ENCODE data around the gene FYN. TPM values are rescaled to one million over a fixed set of nuclear protein-coding genes. Genes with fewer than 3 reads are reported as not detected.

Gene FYN
- total RNA-seq, 2 donors from 2014 or later, result 11.3 to 21.5 TPM

DNA sequence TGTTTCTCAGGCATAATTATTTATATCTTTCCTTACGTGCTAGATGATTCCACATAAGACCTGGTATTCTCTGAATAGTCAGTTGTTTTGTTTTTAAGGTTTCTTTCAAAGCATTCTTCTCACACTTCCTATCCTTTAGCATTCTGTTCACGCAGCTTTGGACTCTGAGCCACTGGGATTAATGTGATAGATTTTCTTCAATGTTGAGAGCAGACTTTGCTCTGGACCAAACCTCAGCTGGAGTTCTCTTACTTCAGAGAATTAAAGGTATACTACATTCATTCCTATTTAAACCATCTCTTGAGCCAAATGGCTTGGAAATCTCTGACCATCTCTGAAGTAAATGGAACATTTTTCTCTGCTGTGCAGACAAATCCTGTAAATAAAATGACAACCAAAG, 196.9 kb downstream of the FYN start:
- no peak for DNase-seq
- peaks cover 15% of the 10 kb centered on the region for H3K4me1 ChIP-seq
- H3K9ac ChIP-seq (ENCODE audit: low read depth in 2 of 2, low read length in 2 of 2), result no peak overlapping the region
- no peaks in the 10 kb centered on the region for H3K36me3 ChIP-seq
- H3K9me3 ChIP-seq, result no peaks in the 10 kb centered on the region
- intact Hi-C loops (cut with DNase I), result no loop called here
- TF ChIP-seq, protein P1, sequence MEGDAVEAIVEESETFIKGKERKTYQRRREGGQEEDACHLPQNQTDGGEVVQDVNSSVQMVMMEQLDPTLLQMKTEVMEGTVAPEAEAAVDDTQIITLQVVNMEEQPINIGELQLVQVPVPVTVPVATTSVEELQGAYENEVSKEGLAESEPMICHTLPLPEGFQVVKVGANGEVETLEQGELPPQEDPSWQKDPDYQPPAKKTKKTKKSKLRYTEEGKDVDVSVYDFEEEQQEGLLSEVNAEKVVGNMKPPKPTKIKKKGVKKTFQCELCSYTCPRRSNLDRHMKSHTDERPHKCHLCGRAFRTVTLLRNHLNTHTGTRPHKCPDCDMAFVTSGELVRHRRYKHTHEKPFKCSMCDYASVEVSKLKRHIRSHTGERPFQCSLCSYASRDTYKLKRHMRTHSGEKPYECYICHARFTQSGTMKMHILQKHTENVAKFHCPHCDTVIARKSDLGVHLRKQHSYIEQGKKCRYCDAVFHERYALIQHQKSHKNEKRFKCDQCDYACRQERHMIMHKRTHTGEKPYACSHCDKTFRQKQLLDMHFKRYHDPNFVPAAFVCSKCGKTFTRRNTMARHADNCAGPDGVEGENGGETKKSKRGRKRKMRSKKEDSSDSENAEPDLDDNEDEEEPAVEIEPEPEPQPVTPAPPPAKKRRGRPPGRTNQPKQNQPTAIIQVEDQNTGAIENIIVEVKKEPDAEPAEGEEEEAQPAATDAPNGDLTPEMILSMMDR (IDR thresholded peaks at IDR 0.05), result no peak
- H3K27me3 ChIP-seq, result no peaks in the 10 kb centered on the region
- peak overlapping the region; percentile 0 for H3K27ac ChIP-seq
- H3K4me3 ChIP-seq, result no peak overlapping the region

- intact Hi-C loops (cut with DNase I), result no loop called here
- H3K27ac ChIP-seq, result no peak overlapping the region
- no peak overlapping the region for H3K4me3 ChIP-seq
- TF ChIP-seq, protein P1 (IDR thresholded peaks at IDR 0.05), result no peak
- no peaks in the 10 kb centered on the region for H3K36me3 ChIP-seq
- H3K4me1 ChIP-seq, result peaks cover 15% of the 10 kb centered on the region
- no peak for DNase-seq
- H3K27me3 ChIP-seq, result no peaks in the 10 kb centered on the region
- no peak overlapping the region for H3K9ac ChIP-seq (ENCODE audit: low read depth in 2 of 2, low read length in 2 of 2)
- H3K9me3 ChIP-seq, result no peaks in the 10 kb centered on the region
These were observed 198.4 kb downstream of the FYN start for GRCh38 chr6:111674883-111675282.

DNA sequence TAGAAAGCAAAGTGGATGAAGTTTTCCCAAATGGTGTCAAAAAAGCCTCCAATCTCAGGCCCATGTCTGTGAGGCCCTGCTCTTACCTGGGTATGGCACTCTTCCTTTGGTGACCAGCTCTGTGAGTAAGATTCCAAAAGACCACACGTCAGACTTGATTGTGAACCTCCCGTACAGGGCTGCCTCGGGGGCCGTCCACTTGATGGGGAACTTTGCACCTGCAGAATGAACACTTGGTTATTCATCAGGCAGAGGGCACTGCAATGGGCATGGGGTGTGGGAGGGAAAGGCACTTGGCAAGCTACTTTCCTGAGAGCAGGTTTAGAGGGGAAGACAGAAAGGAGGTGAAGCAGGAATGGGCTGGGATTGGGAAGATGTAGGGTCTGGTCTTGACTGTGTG, 198.8 kb downstream of the FYN start:
- Histone ChIP-seq H3K9me3 (no peaks in the 10 kb centered on the region), H3K4me1 (peaks cover 15% of the 10 kb centered on the region), H3K9ac (ENCODE audit: low read depth in 2 of 2, low read length in 2 of 2) (no peak overlapping the region), H3K4me3 (no peak overlapping the region), H3K27ac (no peak overlapping the region), H3K36me3 (no peaks in the 10 kb centered on the region), H3K27me3 (no peaks in the 10 kb centered on the region)
- intact Hi-C loops (cut with DNase I), result no loop called here
- no peak for DNase-seq
- TF ChIP-seq, protein P1 (IDR thresholded peaks at IDR 0.05), result no peak

DNA sequence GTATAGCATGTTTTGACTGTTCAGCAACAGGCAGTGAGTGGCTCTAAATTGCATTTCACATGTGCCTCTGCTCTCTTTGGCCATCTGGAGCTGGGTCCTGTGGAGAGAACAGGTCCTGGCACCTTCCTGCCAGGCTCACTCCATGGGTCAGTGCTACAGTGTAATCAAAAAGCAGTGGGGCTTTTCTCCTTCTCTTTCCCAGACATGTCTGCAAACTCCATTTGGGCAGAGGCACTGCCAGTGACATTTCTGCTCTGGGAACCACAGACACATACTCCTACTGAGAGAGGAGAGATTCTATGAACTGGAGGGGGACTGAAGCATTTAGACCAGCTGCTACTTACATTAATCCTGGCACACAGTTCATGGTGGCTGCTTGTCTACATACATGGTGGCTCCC, 199.3 kb downstream of the FYN start:
- Histone ChIP-seq H3K27ac (no peak overlapping the region), H3K36me3 (no peaks in the 10 kb centered on the region), H3K9me3 (no peaks in the 10 kb centered on the region), H3K4me1 (peaks cover 15% of the 10 kb centered on the region), H3K4me3 (no peak overlapping the region), H3K27me3 (no peaks in the 10 kb centered on the region), H3K9ac (ENCODE audit: low read depth in 2 of 2, low read length in 2 of 2) (no peak overlapping the region)
- TF ChIP-seq, protein P1 (IDR thresholded peaks at IDR 0.05), result no peak
- no peak for DNase-seq
- intact Hi-C loops (cut with DNase I), result no loop called here

DNA sequence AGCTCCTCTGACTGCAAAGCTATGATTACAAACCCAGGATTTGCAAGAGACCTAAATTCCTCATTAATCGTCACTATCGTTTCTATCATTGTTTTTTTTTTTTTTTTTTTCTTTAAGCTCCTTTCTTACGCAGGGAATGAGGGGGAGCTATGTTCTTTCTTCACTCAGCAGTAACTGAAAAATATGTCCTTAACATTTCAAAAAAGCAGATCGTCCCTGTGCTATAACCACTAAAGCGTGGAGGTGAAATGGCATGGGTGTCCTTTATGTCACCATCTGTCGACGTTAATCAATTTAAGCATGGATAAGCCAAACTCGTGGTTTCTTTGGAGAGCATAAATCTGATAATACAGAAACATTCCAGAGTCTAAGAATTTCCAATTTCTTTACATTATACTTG, 199.7 kb downstream of the FYN start:
- no peak for DNase-seq
- Histone ChIP-seq H3K4me3 (no peak overlapping the region), H3K4me1 (peaks cover 15% of the 10 kb centered on the region), H3K36me3 (no peaks in the 10 kb centered on the region), H3K27me3 (no peaks in the 10 kb centered on the region), H3K9me3 (no peaks in the 10 kb centered on the region), H3K9ac (ENCODE audit: low read depth in 2 of 2, low read length in 2 of 2) (no peak overlapping the region), H3K27ac (no peak overlapping the region)
- intact Hi-C loops (cut with DNase I), result no loop called here
- TF ChIP-seq, protein P1 (IDR thresholded peaks at IDR 0.05), result no peak
